Measurements from ENCODE around the gene MAP4K5. TPM values are rescaled to one million over a fixed set of nuclear protein-coding genes. Genes with fewer than 3 reads are reported as not detected.

The MAP4K5 gene
- total RNA-seq, 1 donor from 2014 or later = 52.8 TPM

GRCh38 chr14:50398189-50398580 is 134.2 kb downstream of the MAP4K5 start:
- DNase-seq (no peak), ATAC-seq (no peak)
- Histone ChIP-seq H3K9me3 (no peaks in the 10 kb centered on the region), H3K36me3 (no peaks in the 10 kb centered on the region), H3K27ac (peak overlapping the region; percentile 93), H3K4me3 (no peak overlapping the region), H3K27me3 (ENCODE audit: low read depth) (no peaks in the 10 kb centered on the region), H3K4me1 (peaks cover 32% of the 10 kb centered on the region)
- intact Hi-C loops (cut with DNase I) = no loop called here
- TF ChIP-seq CTCF (IDR thresholded peaks at IDR 0.05) = no peak

GRCh38 chr14:50397390-50398188 is 134.8 kb downstream of the MAP4K5 start:
- peak; percentile 3 to 25 for ATAC-seq
- intact Hi-C loops (cut with DNase I) = no loop called here

GRCh38 chr14:50396631-50397389 is 135.6 kb downstream of the MAP4K5 start, which contains the start of gene CDKL1:
Gene CDKL1, minus strand, starts transcription at chr14:50396881. Its CDS starts 1,013 bp downstream, at chr14:50395868.
- Histone ChIP-seq H3K4me1 (peaks cover 32% of the 10 kb centered on the region), H3K36me3 (no peaks in the 10 kb centered on the region), H3K4me3 (peak within 1 kb of the TSS; percentile 86), H3K27me3 (ENCODE audit: low read depth) (no peaks in the 10 kb centered on the region), H3K9me3 (no peaks in the 10 kb centered on the region), H3K27ac (peak within 1 kb of the TSS; percentile 93)
- intact Hi-C loops (cut with DNase I) = no loop called here
- no peak for TF ChIP-seq CTCF (IDR thresholded peaks at IDR 0.05)
- ATAC-seq (peak; percentile 94 to 95), DNase-seq (peak; percentile 80)

More at GRCh38 chr14:50397390-50398188, 134.8 kb downstream of the MAP4K5 start:
- Histone ChIP-seq H3K36me3 (no peaks in the 10 kb centered on the region), H3K9me3 (no peaks in the 10 kb centered on the region), H3K27ac (peak overlapping the region; percentile 93), H3K27me3 (ENCODE audit: low read depth) (no peaks in the 10 kb centered on the region), H3K4me3 (peak overlapping the region; percentile 86), H3K4me1 (peaks cover 32% of the 10 kb centered on the region)
- no peak for DNase-seq
- TF ChIP-seq CTCF (IDR thresholded peaks at IDR 0.05) = no peak

- no peaks in the 10 kb centered on the region for H3K9me3 ChIP-seq
- DNase-seq (no peak), ATAC-seq (no peak)
- H3K27ac ChIP-seq = peak overlapping the region; percentile 93
- H3K4me3 ChIP-seq = peak overlapping the region; percentile 86
- no peaks in the 10 kb centered on the region for H3K27me3 ChIP-seq (ENCODE audit: low read depth)
- TF ChIP-seq CTCF (IDR thresholded peaks at IDR 0.05) = no peak
- H3K36me3 ChIP-seq = no peaks in the 10 kb centered on the region
- intact Hi-C loops (cut with DNase I) = no loop called here
- peaks cover 32% of the 10 kb centered on the region for H3K4me1 ChIP-seq
These were observed 136.9 kb downstream of the MAP4K5 start for GRCh38 chr14:50395448-50395847.

GRCh38 chr14:50394713-50395112 is 137.7 kb downstream of the MAP4K5 start:
- no peak for TF ChIP-seq CTCF (IDR thresholded peaks at IDR 0.05)
- H3K27ac ChIP-seq = no peak overlapping the region
- H3K36me3 ChIP-seq = no peaks in the 10 kb centered on the region
- no peaks in the 10 kb centered on the region for H3K27me3 ChIP-seq (ENCODE audit: low read depth)
- no peak for ATAC-seq
- intact Hi-C loops (cut with DNase I) = no loop called here
- peaks cover 32% of the 10 kb centered on the region for H3K4me1 ChIP-seq
- H3K9me3 ChIP-seq = no peaks in the 10 kb centered on the region
- H3K4me3 ChIP-seq = peak overlapping the region; percentile 86
- DNase-seq = no peak

Data from lower lobe of right lung (tissue), 2 donors.